AG09319 (cell line): ENCODE measurements around the gene KLK12.

ENCODE experiments used
- DNase-seq: peaks from one replicate; pipeline ENCODE4 v3.0.0-alpha.2; 2010; ENCODE audit warnings: low read depth; ENCODE audit errors: extremely low read depth
- TF ChIP-seq, protein P1 (sequence below): IDR thresholded peaks from 2 replicates; pipeline ENCODE4 v1.5.1; 2011; ENCODE audit warnings: low read depth, mild to moderate bottlenecking, inconsistent platforms, low read length, moderate library complexity

Gene KLK12

DNA sequence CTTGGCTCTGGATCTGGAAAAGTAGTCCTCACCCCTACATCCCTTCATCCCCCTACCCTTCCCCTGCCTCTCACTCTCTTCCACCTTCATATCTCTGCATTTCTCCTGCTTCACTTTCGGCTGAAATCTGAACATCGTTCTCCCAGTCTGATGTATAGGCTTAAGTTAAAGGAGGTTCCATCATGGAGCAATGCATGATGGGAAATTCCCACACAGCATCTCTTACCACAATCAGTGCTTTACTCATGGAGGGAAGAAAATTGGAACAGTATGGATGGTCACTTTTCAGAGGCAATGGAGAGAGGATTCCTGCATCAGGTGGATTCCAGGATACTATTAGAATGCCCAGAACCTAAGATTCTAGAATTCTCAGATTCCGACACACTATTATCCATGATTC is 27.3 kb downstream of the KLK12 start:
- DNase-seq: no peak
- TF ChIP-seq, protein P1, sequence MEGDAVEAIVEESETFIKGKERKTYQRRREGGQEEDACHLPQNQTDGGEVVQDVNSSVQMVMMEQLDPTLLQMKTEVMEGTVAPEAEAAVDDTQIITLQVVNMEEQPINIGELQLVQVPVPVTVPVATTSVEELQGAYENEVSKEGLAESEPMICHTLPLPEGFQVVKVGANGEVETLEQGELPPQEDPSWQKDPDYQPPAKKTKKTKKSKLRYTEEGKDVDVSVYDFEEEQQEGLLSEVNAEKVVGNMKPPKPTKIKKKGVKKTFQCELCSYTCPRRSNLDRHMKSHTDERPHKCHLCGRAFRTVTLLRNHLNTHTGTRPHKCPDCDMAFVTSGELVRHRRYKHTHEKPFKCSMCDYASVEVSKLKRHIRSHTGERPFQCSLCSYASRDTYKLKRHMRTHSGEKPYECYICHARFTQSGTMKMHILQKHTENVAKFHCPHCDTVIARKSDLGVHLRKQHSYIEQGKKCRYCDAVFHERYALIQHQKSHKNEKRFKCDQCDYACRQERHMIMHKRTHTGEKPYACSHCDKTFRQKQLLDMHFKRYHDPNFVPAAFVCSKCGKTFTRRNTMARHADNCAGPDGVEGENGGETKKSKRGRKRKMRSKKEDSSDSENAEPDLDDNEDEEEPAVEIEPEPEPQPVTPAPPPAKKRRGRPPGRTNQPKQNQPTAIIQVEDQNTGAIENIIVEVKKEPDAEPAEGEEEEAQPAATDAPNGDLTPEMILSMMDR: no peak

DNA sequence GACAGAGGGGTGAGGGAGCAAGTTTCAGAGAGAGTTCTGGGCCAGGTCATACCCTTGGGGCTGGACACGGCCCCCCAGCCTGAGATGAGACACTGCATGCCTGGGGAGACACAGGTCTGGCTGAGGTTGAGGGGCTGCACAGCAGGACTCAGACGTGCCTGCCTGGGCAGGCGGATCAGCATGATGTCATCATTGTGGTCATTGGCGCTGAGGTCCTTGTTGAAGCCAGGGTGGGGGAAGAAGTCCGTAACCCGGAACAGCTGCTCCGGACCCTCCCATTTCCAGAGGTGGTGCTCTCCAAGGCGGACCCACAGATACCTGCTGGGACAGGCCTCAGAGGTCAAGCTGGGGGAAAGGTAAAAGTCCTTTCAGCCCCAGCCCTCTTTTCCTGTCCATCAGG is 28.4 kb downstream of the KLK12 start:
- DNase-seq: no peak
- TF ChIP-seq, protein P1: no peak

DNA sequence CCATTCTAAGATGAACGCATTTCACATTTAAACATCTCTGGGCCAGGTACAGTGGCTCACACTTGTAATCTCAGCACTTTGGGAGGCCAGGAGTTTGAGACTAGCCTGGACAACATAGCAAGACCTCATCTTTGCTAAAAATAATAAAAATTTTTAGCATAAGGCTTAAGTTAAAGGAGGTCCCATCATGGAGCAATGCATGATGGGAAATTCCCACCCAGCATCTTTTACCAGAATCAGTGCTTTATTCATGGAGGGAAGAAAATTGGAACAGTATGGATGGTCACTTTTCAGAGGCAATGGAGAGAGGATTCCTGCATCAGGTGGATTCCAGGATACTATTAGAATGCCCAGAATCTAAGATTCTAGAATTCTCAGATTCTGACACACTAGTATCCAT is 29.6 kb downstream of the KLK12 start:
- TF ChIP-seq, protein P1: no peak
- DNase-seq: no peak

DNA sequence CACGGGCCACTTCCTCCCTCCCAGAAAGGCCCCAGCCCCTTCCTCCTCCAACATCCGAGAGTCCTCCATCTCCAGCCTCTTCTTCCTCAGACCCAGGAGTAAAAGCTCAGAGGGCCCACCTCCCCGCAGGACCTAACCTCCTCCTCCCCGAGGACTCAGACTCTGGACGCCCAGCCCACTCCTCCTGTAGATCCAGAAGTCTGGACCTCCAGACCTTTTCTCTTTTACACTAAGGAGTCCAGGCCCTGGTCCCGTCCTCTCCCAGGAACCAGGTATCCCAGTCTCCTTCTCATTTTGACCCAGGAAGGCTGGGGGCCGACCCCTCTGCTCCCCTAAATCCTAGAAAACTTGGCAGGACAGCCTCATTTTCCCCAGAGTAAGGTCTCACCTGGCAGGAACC is 31.5 kb downstream of the KLK12 start:
- TF ChIP-seq, protein P1: no peak
- no peak for DNase-seq

DNA sequence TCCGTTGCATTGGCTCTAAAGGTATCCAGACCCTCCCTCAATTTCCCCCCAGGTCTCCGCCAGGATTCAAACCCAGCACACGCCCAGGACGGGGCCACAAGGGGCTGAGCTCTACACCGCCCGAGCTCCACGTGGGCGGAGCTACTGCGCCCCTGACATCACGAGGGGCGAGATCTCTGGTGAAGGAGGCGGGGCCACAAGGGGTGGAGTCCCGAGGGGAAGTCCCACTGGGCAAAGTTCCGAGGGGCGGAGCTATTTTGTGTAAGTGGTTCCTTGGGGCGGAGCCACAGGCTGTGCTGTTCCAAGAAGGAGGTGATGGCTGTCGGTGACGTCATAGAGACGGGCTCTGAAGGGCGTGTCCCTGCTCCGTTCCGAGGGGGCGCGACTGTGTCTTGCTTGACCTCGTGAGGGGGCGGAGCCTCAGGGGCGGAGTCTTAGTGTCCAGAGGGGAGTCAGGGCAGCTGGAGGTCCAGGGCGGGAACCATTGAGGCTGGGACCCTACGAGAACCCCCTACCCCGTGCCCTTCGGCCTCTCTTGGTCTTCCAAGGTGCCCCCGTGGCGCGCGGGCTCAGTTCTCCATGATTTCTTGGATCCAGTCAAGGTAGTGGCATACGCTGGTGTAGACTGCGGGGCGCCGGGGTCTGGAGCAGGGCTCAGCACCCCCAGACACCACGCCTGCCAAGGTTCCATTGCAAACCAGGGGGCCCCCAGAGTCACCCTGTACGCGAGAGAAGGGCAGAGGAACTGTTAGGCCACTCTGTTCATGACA is 32.1 kb downstream of the KLK12 start:
- TF ChIP-seq, protein P1: no peak
- DNase-seq: no peak

DNA sequence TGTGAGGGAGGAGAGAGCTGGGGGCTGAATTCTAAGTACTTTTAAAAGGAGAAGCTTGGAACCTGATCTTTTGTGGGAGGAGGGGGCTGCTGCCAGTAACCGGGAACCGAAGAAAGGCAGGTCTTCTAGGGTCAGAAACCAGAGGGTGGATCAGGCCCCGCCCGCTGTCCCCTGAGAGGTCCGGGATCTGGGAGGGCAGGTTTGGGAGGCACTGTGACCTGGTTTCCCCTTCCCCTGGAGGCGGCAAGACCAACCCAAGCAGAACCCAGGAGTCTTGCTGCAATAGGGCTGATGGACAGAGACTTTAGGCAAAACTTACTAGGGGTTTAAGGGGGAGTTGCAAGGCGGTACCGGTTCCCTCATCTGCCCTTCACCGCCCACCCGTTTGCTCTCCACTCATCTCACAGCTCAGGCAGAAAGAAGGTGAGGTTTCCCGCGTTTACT is 32.7 kb downstream of the KLK12 start:
- no peak for DNase-seq
- TF ChIP-seq, protein P1: no peak

DNA sequence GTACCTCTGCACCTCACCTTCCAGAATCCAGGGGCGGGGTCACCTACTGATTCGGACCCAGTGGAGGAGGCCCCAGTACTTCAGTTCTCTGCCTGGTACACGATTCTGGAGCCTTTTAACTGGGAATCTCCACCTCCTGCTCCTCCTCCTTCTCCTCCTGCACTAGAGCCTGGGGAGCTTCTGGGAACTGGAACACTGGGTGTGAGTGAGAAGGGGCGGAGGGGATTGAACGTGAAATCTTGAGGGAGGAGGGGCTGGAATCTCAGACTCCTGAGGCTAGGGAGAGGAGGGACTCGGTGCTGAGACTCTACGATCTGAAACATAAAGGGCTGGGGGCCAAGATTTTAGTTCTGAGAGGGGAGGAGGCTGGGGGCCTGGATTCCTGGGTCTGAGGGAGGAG is 33.3 kb downstream of the KLK12 start, which contains the start of gene KLK8:
KLK8 (minus strand) TSS at position 90 of the 400 bp plus-strand sequence. CDS start 437 bp downstream, outside the sequence.
- no peak for DNase-seq
- TF ChIP-seq, protein P1: no peak
